Measurements from ENCODE around the gene ADAM33.

- TF ChIP-seq HDGF (IDR thresholded peaks at IDR 0.05; ENCODE audit: borderline replicate concordance) (no peak), ELF4 (IDR thresholded peaks at IDR 0.05) (no peak), FOXA1 (IDR thresholded peaks at IDR 0.05) (no peak), BHLHE40 (IDR thresholded peaks at IDR 0.05; ENCODE audit: borderline replicate concordance) (no peak), ARNT (IDR thresholded peaks at IDR 0.05) (no peak), L3MBTL2 (conservative IDR thresholded peaks at IDR 0.05) (no peak), SP1 (IDR thresholded peaks at IDR 0.05) (no peak), TARDBP (IDR thresholded peaks at IDR 0.05) (no peak), PKNOX1 (IDR thresholded peaks at IDR 0.05) (no peak)
Observed at GRCh38 chr20:3723284-3723683, 41.5 kb upstream of the ADAM33 start.

Measured in HEK293T (cell line).